ENCODE results near the gene SMAD3.

DNA sequence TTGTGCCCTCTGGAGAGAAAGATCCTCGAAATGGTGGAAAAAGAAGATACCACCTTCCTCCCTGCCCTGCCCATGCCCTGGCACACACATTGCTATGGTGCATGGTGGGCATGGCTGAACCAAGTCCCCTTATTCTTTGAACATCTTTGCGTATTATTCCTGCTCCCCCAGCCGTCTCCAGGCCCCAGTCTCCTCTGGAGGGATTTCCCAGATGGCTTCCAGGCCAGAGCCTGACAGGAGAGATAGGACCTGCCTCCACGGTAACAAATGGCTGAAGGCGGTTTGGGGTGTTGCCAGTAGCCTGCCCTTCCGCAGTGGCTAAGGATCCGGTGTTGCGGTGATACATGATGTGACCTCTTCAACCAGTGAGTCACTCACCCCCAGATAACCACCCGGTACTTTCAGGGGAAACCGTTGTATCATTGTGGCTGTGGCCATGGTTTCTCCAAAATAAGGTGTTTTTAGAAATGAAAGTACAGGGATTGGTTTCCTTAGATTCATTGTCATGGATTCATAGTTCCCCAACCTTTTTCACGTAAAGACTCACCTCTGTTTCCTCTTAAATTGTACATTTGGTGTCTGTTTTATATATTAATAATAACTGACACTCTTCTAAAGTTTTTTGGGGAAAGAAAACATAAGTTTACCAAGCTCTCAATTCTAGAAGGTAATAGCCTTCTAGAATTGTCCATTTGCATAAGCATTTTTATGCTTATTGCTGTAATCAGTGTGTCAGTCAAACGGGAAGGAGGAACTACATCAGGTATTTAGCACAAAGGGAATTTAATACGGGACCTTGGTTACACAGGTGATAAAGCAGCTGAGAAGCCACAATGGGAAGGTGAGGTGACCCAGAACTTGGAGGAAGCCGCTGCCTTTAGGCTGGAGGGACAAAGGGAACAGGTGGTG is 25.9 kb downstream of the SMAD3 start:
- TF ChIP-seq EZH2 (IDR thresholded peaks at IDR 0.05; ENCODE audit: borderline replicate concordance, control insufficient read depth, low read depth, low read length) (no peak), MYC (IDR thresholded peaks at IDR 0.05; ENCODE audit: insufficient read depth, insufficient read length, insufficient replicate concordance, low read length, severe bottlenecking) (no peak), NFIC (IDR thresholded peaks at IDR 0.05; ENCODE audit: low read depth, low read length) (no peak), POLR2A (IDR thresholded peaks at IDR 0.05; ENCODE audit: low read depth, low read length) (peak; percentile 41; the same call in 1 of the 2 replicates), CBFB (IDR thresholded peaks at IDR 0.05; ENCODE audit: low read depth) (peak; percentile 95), SREBF2 (IDR thresholded peaks at IDR 0.05; ENCODE audit: low read length) (no peak), RCOR1 (conservative IDR thresholded peaks at IDR 0.05; ENCODE audit: low read depth, low read length) (0 out of 2 replicates have a peak, but pooled peaks have one; percentile 34), RAD21 (IDR thresholded peaks at IDR 0.05; ENCODE audit: insufficient read depth, low read depth, low read length) (no peak; the same call in 1 of the 2 replicates)
- TF ChIP-seq, protein P1, sequence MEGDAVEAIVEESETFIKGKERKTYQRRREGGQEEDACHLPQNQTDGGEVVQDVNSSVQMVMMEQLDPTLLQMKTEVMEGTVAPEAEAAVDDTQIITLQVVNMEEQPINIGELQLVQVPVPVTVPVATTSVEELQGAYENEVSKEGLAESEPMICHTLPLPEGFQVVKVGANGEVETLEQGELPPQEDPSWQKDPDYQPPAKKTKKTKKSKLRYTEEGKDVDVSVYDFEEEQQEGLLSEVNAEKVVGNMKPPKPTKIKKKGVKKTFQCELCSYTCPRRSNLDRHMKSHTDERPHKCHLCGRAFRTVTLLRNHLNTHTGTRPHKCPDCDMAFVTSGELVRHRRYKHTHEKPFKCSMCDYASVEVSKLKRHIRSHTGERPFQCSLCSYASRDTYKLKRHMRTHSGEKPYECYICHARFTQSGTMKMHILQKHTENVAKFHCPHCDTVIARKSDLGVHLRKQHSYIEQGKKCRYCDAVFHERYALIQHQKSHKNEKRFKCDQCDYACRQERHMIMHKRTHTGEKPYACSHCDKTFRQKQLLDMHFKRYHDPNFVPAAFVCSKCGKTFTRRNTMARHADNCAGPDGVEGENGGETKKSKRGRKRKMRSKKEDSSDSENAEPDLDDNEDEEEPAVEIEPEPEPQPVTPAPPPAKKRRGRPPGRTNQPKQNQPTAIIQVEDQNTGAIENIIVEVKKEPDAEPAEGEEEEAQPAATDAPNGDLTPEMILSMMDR (IDR thresholded peaks at IDR 0.05 in 2 of 3, conservative IDR thresholded peaks at IDR 0.05 in 1 of 3; ENCODE audit: control insufficient read depth in 2 of 3, extremely low read depth in 1 of 3, insufficient read depth in 1 of 3, low read depth in 3 of 3, low read length in 3 of 3), result no peak
